ENCODE data around the gene SPAG17.

DNA sequence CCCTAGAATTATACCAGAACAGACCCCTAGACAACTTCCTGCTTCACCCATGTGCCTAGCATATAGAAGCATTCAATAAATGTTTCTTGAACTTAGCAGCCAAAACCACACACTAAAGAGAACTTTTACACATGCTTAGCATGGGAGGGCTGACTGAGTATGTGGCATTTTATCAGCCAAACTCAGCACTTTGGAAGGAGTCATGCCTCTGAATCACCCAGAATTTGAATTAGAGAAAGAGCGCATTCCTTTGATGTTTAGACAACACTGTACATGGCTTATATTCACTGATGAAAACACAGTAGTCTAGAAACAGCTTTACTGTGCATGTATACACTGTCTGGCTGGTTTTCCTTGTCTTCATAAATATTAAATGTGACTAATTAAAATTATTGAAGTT is 26.1 kb downstream of the SPAG17 start:
- no peak for TF ChIP-seq CTCF (IDR thresholded peaks at IDR 0.05 in 4 of 5, conservative IDR thresholded peaks at IDR 0.05 in 1 of 5)
- TF ChIP-seq POLR2A (IDR thresholded peaks at IDR 0.05): no peak

Data from gastrocnemius medialis (tissue), 4 donors.